HFF-Myc (cell line): Measurements from ENCODE around the gene PRDM16.

Experiments used
- DNase-seq: peaks from one replicate; pipeline ENCODE4 v3.0.0-alpha.2; 2011; ENCODE audit warnings: low read depth; ENCODE audit errors: extremely low read depth
- H3K4me3 ChIP-seq: replicated peaks from 2 replicates; pipeline ENCODE4 v1.5.1; 2011; ENCODE audit warnings: low read depth, mild to moderate bottlenecking, control low read depth, low read length
- TF ChIP-seq, protein P1 (sequence below): IDR thresholded peaks from 2 replicates; pipeline ENCODE4 v1.5.1; 2012; ENCODE audit warnings: mild to moderate bottlenecking, low read depth, low read length, control low read depth; ENCODE audit errors: missing control alignments

The PRDM16 gene

DNA sequence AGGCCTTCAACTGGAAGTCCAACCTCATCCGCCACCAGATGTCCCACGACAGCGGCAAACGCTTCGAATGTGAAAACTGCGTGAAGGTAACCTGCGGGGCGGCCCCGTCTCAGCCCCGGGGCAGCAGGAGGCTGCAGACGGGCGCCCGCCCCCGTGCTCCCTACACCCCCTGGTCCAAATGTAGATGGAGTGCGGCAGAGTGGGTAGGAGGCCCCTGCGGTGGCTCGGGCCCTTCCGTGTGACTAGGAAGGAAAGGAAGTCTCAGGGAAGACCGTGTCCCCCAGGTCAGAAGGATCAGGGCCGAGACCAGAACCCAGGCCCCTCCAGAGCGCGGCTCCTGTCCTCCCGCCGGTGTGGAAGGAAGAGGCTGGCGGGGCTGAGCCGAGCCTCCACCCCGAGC, 335.8 kb downstream of the PRDM16 start:
- DNase-seq: no peak
- H3K4me3 ChIP-seq: no peak overlapping the region
- TF ChIP-seq, protein P1, sequence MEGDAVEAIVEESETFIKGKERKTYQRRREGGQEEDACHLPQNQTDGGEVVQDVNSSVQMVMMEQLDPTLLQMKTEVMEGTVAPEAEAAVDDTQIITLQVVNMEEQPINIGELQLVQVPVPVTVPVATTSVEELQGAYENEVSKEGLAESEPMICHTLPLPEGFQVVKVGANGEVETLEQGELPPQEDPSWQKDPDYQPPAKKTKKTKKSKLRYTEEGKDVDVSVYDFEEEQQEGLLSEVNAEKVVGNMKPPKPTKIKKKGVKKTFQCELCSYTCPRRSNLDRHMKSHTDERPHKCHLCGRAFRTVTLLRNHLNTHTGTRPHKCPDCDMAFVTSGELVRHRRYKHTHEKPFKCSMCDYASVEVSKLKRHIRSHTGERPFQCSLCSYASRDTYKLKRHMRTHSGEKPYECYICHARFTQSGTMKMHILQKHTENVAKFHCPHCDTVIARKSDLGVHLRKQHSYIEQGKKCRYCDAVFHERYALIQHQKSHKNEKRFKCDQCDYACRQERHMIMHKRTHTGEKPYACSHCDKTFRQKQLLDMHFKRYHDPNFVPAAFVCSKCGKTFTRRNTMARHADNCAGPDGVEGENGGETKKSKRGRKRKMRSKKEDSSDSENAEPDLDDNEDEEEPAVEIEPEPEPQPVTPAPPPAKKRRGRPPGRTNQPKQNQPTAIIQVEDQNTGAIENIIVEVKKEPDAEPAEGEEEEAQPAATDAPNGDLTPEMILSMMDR: no peak

DNA sequence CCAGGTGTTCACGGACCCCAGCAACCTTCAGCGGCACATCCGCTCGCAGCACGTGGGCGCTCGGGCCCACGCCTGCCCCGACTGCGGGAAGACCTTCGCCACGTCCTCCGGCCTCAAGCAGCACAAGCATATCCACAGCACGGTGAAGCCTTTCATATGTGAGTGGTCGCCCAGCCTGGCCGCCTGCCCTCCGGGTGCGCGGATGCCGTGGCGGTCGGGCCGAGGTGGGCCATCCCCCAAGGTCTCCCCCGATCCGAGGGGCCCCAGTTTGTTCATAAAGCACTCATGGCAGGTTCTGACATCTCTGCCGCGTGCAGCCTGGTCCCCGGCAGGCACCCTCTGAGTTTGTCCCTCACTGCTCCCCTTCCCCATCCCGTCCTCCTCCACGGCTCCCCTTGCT, 336.5 kb downstream of the PRDM16 start:
- no peak overlapping the region for H3K4me3 ChIP-seq
- TF ChIP-seq, protein P1: no peak
- DNase-seq: no peak

DNA sequence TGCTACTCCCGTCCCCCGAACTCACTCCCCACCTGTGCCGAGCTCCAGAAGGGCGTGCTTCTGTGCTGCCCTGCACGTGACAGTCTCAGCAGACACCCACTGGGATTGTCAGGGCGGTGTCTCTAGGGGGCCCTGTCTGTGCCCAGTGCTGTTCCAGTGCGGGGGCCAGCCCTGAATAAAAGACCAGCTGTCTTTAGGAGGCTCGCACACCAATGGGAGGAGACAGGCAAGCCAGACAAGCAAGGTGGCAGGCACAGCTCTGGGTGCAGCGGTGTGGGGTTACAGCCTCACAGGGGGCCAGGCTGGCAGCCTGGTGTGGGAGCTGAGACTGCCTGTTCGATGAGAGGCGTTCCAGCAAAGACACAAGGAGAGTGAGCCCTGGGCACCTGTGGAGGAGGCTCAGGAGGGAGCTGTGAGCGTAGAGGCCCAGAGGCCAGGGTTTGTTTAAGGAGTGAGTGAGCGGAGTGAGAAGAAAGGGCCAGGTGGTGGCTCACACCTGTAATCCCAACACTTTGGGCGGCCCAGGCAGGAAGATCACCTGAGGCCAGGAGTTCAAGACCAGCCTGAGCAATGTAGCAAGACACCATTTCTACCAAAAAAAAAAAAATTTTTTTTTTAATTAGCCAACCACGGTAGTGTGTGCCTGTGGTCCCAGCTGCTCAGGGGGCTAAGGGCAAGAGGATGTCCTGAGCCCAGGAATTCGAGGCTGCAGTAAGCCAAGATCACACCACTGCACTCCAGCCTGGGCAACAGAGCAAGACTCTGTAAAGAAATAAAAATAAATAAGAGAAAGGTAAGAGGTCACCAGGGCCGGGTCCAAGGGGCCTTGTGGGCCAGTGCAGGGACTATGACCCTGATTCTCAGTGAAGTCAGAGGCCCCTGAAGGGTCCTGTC, 337.2 kb downstream of the PRDM16 start:
- TF ChIP-seq, protein P1: no peak
- H3K4me3 ChIP-seq: no peak overlapping the region
- no peak for DNase-seq

DNA sequence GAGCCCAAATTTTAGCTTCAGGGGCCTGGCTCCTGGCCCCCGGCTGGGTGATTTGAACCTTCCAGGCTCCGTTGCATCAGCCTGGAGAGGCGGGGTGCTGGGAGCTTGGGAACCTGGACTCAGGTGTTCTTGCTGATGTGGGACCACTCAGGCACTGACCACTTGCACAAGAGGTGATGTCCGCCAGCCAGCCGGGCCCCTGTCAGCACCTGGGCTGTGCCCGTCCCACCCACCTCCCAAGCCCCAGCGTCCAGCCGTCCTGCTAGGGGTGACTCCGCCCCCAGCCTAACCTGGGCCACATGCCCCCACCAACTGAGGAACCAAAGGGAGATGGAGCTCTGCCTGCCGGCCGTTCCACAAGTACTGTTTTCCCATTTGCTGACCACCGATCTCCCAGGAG, 338.0 kb downstream of the PRDM16 start:
- H3K4me3 ChIP-seq: no peak overlapping the region
- no peak for DNase-seq
- TF ChIP-seq, protein P1: no peak

DNA sequence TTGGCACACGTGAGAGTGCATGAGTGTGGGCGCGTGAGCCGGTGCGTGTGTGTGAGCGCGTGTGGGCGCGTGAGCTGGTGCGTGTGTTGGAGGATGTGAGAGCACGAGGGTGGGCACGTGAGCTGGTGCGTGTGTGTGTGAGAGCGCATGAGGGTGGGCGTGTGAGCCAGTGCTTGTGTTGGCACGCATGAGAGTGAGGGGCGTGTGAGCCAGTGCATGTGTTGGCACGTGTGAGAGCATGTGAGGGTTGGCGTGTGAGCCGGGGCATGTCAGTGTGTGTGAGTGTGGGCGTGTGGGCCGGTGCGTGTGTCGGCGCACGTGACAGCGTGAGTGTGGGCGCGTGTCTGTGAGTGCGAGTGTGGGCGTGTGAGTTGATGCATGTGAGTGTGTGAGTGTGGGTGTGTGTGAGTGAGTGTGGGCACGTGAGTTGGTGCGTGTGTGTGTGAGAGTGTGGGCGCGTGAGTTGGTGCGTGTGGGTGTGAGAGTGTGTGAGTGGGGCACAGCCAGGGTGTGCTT, 339.8 kb downstream of the PRDM16 start:
- TF ChIP-seq, protein P1: no peak
- no peak for DNase-seq
- no peak overlapping the region for H3K4me3 ChIP-seq

DNA sequence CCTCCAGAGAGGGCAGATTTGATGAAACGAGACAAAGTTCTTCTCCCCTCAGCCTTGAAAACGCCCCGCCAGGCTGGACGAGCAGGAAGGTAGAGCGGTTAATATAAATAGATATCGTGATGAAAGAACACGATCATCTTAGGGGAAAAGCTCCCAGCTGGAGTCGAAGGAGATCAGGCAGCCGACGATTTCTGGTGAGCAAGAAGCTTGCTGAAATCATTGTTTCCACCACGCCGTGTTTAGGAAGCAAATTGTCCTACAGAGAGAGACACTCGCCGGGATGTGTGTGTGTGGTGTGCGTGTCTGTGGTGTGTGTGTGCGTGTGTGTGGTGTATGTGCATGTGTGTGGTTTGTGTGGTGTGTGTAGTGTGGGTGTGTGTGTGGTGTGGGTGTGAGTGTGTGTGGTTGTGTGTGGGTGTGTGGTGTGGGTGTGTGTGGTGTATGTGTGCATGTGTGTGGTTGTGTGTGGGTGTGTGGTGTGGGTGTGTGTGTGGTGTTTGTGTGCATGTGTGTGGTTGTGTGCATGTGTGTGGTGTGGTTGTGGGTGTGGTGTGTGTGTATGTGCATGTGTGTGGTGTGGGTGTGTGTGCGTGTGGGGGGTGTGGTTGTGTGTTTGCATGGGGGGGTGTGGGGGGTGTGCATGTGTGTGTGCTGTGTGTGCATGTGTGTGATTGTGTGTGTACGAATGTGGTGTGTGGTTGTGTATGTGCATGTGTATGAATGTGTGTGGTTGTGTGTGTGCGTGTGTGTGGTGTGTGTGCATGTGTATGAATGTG, 340.6 kb downstream of the PRDM16 start:
- TF ChIP-seq, protein P1: no peak
- H3K4me3 ChIP-seq: no peak overlapping the region
- no peak for DNase-seq
